COLO668 (cell line): ENCODE measurements around the gene SULT2A1.
"Not testable (repeated sequence)": the region's sequence is repeated elsewhere in the genome, so short reads cannot be mapped to it uniquely, and the experiment has no call there.

Experiments used
- DNase-seq: peaks from one replicate; lab custom pipeline; 2025; ENCODE audit not compliant: unreplicated experiment; lab: John Stamatoyannopoulos, UW

The SULT2A1 gene

GRCh38 chr19:47860602-47861297 lies 25.4 kb downstream of the SULT2A1 start:
- no peak for DNase-seq

- DNase-seq: not testable (repeated sequence)
Measured at GRCh38 chr19:47859838-47860237, 26.3 kb downstream of the SULT2A1 start.

GRCh38 chr19:47858646-47859285 lies 27.3 kb downstream of the SULT2A1 start, which contains the start of gene TPRX2:
TPRX2 (plus strand) TSS chr19:47859235; CDS start chr19:47859247, 12 bp downstream.
- DNase-seq: not testable (repeated sequence)

- not testable (repeated sequence) for DNase-seq
Measured at GRCh38 chr19:47858231-47858630, 27.9 kb downstream of the SULT2A1 start.

GRCh38 chr19:47854459-47854858 lies 31.7 kb downstream of the SULT2A1 start:
- no peak for DNase-seq

GRCh38 chr19:47853003-47853402 lies 33.1 kb downstream of the SULT2A1 start:
- no peak for DNase-seq

- no peak for DNase-seq
Measured at GRCh38 chr19:47848823-47849473, 37.2 kb downstream of the SULT2A1 start.

GRCh38 chr19:47848425-47848822 lies 37.7 kb downstream of the SULT2A1 start:
- no peak for DNase-seq

- no peak for DNase-seq
Measured at GRCh38 chr19:47842941-47843340, 43.2 kb downstream of the SULT2A1 start.

- DNase-seq: no peak
Measured at GRCh38 chr19:47839913-47840312, 46.2 kb downstream of the SULT2A1 start.

- no peak for DNase-seq
Measured at GRCh38 chr19:47839411-47839810, 46.7 kb downstream of the SULT2A1 start.

GRCh38 chr19:47836038-47836437 lies 50.1 kb downstream of the SULT2A1 start:
- DNase-seq: no peak

- DNase-seq: no peak
Measured at GRCh38 chr19:47832723-47833122, 53.4 kb downstream of the SULT2A1 start.

GRCh38 chr19:47826800-47827199 lies 59.3 kb downstream of the SULT2A1 start:
- DNase-seq: no peak

- DNase-seq: no peak
Measured at GRCh38 chr19:47824396-47824795, 61.7 kb downstream of the SULT2A1 start.

- DNase-seq: no peak
Measured at GRCh38 chr19:47821460-47822020, 64.6 kb downstream of the SULT2A1 start, which contains the start of gene CRX. CRX (plus strand) TSS chr19:47821937; CDS start chr19:47834444, 12,507 bp downstream.
